GM12864 (cell line): ENCODE results near the gene PRMT2.
A peak's percentile ranks its signal among the peaks of the same experiment; 100 is the strongest.

Source experiments
- DNase-seq: peaks from one replicate; pipeline ENCODE4 v3.0.0-alpha.2; 2011; ENCODE audit warnings: low read depth
- H3K4me3 ChIP-seq: 2 replicates; pipeline ENCODE4 v1.5.1; 2011; ENCODE audit warnings: mild to moderate bottlenecking, low read depth, low read length, control low read depth
- TF ChIP-seq, protein P1 (sequence below): IDR thresholded peaks from 2 replicates; pipeline ENCODE4 v1.5.1; 2011; ENCODE audit warnings: low read depth, mild to moderate bottlenecking, moderate library complexity, low read length, control low read depth, inconsistent platforms; ENCODE audit errors: missing control alignments

PRMT2 gene

DNA sequence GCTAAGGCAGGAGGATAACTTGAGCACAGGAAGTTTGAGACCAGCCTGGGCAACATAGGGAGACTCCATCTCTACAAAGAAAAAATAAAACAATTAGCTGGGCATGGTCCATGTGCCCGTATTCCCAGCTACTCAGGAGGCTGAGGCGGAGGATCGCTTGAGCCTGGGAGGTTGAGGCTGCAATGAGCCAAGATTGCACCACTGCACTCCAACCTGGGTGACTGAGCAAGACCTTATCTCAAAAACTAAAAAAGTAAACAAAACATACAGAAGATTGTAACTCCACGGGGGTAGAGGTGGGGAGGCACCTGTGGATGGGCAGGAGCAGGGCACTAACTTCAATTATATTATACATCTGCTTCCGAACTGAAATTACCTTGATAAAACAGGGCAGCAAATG is 35.2 kb upstream of the PRMT2 start:
- TF ChIP-seq, protein P1, sequence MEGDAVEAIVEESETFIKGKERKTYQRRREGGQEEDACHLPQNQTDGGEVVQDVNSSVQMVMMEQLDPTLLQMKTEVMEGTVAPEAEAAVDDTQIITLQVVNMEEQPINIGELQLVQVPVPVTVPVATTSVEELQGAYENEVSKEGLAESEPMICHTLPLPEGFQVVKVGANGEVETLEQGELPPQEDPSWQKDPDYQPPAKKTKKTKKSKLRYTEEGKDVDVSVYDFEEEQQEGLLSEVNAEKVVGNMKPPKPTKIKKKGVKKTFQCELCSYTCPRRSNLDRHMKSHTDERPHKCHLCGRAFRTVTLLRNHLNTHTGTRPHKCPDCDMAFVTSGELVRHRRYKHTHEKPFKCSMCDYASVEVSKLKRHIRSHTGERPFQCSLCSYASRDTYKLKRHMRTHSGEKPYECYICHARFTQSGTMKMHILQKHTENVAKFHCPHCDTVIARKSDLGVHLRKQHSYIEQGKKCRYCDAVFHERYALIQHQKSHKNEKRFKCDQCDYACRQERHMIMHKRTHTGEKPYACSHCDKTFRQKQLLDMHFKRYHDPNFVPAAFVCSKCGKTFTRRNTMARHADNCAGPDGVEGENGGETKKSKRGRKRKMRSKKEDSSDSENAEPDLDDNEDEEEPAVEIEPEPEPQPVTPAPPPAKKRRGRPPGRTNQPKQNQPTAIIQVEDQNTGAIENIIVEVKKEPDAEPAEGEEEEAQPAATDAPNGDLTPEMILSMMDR, result no peak
- DNase-seq, result no peak
- no peak overlapping the region for H3K4me3 ChIP-seq

- no peak overlapping the region for H3K4me3 ChIP-seq
- DNase-seq, result no peak
- TF ChIP-seq, protein P1, result no peak
Measured at GRCh38 chr21:46600978-46601377, 34.5 kb upstream of the PRMT2 start.

DNA sequence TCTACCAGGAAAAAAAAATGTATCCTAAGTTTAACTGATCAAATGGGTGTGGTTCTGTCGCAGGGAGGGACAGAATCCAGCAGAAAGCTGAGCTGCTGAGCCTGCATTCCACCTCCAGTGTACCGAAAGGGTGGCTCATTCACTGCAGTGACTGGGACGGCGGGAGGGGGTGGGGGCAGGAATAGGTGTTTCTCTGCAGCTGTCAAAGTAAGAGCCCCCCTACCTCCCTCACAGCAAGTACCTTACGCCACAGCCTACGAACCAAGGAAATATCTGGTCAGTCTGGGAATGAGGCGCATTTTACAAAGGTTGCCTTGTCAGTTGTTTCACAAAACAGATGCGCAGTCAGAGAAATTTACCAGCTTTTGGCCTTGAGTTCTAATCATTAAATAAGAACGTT is 32.2 kb upstream of the PRMT2 start:
- TF ChIP-seq, protein P1, result no peak
- no peak overlapping the region for H3K4me3 ChIP-seq
- DNase-seq, result no peak

- TF ChIP-seq, protein P1, result no peak
- DNase-seq, result no peak
Measured at GRCh38 chr21:46604329-46604974, 31.0 kb upstream of the PRMT2 start.

GRCh38 chr21:46604975-46605766 is 30.3 kb upstream of the PRMT2 start, which contains the start of gene S100B:
Gene S100B (minus strand): TSS chr21:46605082. CDS start chr21:46602415, 2,667 bp downstream.
- DNase-seq, result no peak
- H3K4me3 ChIP-seq, result no peak within 1 kb of the TSS
- TF ChIP-seq, protein P1, result no peak

More at GRCh38 chr21:46604329-46604974, 31.0 kb upstream of the PRMT2 start:
- H3K4me3 ChIP-seq, result no peak overlapping the region

GRCh38 chr21:46605767-46606426 is 29.6 kb upstream of the PRMT2 start:
- TF ChIP-seq, protein P1, result no peak
- DNase-seq, result peak; percentile 26
- H3K4me3 ChIP-seq, result no peak overlapping the region
